HTERT RPE-1 (cell line): ENCODE measurements around the gene PLTP.
"Not testable (repeated sequence)": the region's sequence is repeated elsewhere in the genome, so short reads cannot be mapped to it uniquely, and the experiment has no call there.

Experiments
- in situ Hi-C: fragments of 300-500 bp; cut with MboI; formaldehyde crosslinking; loops from 4 replicates; pipeline ENCODE4 v1.14.3; 2020; ENCODE audit warnings: low sequenced_read_pairs

PLTP gene, protein sequence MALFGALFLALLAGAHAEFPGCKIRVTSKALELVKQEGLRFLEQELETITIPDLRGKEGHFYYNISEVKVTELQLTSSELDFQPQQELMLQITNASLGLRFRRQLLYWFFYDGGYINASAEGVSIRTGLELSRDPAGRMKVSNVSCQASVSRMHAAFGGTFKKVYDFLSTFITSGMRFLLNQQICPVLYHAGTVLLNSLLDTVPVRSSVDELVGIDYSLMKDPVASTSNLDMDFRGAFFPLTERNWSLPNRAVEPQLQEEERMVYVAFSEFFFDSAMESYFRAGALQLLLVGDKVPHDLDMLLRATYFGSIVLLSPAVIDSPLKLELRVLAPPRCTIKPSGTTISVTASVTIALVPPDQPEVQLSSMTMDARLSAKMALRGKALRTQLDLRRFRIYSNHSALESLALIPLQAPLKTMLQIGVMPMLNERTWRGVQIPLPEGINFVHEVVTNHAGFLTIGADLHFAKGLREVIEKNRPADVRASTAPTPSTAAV

DNA sequence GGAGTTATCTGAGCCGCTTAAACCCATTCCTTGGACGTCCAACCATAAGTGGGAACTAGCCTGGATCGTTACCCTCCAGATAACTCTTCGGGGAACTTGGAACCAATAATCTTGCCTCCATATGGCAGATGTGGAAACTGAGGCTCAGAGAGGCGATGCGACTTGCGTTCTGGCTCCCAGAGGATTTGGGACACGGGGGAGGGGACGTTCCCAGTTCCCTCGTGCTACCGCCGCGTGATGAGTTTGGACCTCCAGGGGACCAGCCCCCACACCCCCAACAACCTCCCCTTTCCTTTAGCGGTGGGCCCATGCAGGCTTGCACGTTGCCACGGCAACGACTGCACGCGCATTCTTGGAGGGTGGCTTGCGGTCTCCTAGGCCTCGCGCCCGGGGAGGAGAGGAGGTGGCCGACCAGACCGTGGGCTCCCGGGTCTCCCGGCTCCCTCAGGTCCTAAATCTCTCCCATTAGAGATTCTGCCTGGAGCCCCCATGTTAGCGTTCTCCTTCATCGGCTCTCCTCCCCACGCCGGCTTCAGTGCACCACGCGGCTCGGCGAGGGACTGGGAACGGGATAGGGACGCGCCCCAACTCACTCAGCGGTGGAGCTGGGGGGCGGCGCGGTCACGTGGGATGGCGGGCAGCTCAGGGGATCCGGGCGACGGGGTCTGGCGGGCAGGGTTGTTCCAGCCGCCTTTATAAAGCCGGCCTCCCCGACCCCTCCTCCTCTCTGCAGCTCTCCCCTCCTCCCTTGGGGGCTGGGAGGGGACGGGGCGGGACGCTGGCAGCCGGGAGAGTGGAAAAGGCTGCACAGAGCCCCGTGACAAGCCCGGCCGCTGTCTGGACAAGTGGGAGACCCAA lies at the start of gene PLTP:
Gene PLTP, minus strand, starts transcription at position 670 of the 858 bp plus-strand sequence. CDS start 703 bp downstream, outside the sequence.
- in situ Hi-C loops: no loop called here

DNA sequence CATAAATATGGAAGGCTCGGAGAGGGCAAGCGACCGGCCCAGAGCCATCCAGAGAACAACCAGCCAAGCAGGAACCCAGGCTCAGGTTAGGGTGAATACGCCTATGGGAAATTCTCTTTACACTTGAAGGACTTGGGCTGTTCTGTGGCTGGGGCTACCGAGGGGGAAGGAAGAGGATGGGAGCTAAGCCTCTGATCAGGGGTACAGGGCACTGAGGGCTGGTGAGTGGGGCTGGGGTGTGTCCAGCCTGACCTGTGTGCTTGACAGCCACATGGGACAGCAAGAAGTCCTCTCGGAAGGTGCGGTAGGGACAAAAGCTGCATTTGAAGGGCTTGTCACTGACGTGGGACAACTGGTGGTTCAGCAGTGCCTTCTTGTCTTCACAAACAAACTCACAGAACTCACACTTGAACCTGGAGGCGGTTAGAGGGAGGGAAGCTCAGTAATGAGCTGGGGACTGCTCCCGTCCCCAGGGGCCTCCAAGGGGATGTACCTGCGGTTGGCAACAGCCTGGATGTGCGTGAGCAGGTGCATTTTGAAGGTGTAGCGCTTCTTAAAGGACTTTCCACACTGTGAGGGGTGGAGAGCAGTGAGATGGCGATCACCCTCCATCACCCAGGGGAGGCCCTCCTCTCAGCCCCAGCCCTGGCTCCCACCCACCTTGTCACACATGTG lies 48.1 kb upstream of the PLTP start:
- in situ Hi-C loops: no loop called here

DNA sequence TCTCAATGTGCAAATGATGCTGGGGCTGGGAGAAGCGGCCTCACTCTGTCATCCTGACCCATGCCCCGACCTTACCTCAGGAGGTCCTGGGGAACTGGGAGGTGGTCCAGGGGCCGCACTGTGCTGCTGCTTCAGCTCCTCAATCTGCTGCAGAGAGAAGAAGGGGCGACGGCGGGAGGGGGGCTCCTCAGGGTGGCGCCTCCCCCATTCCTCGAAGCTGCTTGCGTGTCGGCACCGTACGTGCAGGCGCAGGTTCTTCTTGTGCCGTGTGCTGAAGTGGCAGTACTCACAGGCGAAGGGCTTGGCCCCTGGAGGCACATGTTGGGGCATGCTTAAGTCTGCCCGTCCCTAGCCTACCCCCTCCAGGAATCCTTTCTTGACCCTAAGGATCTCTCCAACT lies 47.2 kb upstream of the PLTP start:
- in situ Hi-C loops: no loop called here

DNA sequence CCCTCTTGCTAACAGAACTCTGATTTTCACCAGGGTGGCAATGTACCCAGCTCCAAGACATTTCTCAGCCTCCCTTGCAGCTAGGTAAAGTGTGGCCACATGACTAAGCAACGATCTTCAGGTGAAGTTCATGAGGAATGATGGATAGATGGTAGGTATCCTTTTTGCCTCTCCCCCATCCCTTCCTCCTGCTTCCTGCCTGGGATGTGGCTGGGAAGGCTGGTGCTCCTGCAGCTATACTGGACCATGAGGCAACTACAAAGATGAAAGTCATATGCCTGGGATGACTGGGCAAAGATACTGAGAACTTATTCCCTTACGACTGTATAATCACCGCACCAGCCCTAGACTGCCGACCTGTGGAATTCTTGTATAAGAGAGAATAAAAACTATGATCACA lies 46.6 kb upstream of the PLTP start:
- in situ Hi-C loops: no loop called here

DNA sequence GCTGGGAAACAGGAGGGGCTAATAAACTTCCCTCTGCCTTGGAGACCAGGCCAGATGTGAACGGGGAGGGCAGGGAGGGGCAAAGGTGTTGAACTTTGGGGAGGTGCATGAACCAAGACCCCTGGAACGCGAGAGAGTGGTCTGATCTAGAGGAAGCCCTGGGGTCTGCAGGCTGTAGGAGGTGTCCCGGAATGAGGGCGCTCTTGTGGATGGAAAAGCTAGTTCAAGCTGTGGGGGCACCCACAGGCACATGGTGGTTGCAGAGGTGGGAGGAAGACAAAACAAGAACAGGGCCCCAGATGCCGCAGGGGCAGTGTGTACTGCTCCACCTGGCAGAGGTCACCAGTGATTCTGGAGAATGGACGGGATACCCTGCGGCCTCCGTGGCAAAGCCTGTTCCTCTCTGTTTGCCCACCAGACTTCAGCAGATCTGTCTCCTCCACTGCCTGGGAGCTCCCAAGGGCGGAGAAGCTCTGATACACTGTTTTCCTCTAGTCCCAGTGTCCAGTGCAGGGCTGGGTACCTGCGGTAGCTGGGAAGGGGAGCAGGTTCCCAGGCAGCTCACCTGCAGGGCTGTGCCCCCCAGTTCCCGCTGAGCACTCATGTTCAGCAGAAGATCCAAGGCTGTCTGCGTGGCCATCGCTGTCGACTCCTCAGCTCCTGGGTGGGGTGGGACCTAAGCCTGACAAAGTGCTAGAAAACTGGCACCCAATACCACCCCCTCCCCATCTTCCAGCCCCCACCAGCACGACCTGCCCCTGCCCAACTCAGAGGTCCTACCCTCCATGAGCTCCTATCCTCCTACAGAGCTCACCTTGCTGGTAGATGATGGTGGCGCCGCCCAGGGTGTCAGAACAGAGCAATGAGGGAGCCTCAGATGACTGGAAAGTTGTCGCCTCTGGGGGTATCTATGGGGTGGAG lies 45.3 kb upstream of the PLTP start:
- in situ Hi-C loops: no loop called here

DNA sequence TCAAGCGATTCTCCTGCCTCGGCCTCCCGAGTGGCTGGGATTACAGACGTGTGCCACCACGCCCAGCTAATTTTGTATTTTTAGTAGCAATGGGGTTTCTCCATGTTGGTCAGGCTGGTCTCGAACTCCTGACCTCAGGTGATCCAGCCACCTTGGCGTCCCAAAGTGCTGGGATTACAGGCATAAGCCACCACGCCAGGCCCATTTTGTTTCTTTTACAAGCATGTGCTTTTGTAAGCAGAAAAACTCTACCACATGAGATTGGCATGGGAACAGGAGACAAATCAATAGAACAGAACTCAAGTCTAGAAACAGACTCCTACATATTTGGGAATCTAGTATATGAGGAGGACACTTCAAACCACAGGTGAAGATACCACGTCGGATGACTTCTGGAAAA lies 44.4 kb upstream of the PLTP start:
- in situ Hi-C loops: not testable (repeated sequence)

DNA sequence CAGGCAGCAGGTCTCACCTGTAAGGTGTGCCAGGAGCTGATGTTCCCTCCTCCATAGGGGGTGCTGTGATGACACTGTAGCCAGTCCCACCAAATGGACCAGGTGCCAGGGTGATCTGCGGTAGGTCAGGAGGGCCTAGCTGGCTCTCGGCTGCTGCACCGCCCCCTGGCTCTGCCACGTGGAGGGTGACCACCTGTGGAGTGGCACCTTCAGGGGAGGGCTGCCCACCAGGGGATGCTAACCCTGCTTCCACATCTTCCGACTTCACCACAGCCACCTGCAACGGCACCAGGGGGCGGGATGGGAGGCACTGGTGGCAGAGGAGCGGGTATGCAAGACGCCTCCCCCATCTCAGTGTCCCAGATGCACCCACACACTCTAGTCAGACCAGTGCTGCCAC lies 41.7 kb upstream of the PLTP start:
- in situ Hi-C loops: no loop called here

DNA sequence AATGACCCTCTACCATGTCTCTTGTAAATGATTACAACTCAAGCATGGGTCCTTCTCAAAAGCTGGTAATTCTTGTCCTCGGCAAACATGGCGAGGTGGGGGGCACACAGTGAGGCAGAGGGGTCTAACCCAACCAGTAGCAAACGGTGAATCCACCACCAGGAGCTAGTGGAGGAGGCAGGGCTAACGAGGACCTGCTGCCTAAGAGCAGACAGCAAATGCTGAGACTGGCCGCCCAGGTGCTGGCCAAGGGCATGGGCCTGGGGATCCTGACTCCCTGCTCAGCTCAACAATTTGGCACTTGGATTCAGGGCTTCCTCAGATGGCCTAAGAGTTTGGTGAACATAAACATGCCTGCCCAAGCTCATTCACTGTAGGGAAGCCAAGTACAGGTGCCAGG lies 40.9 kb upstream of the PLTP start:
- in situ Hi-C loops: no loop called here

DNA sequence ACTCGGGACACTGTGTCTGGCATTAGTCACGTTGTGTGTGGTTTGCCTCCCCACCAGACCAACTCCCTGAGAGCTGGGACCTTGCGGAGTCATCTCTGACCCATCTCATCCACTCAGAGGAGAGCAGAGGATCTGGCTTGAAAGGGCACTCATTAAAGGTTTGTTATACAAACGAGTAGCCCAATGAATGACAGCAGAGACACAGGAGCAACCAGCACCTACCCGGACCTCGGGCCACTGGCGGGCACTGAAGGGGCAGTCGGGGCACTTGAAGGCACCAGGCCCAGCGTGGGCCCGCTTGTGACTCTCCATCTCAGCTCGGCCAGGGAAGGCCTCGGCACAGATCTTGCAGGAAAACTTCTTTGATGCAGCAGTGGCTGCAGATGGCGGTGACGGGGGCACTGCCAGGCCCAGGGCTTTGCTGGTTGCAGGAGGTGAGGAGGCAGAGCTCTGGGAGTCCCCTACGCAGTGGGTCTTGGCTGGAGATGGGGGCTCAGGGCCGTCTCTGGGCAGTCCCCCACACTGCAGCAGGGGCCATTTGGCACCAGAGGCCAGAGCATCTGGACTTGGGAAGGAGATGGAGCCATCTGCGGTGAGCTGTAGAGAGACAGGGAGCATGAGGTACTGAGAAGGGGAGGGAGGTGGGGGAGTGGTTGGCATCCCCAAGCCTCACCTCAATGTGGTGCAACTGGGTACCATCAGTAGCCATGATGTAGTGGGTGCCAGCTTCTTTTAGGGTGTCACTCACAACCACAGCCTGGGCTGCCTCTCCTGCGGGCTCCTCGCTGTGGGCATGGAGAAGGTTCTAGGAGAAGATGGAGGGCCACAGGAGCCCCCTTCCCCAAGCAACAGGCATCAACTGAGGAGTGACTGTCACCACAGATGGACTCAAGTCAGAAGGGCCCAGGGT lies 40.2 kb upstream of the PLTP start:
- in situ Hi-C loops: no loop called here

DNA sequence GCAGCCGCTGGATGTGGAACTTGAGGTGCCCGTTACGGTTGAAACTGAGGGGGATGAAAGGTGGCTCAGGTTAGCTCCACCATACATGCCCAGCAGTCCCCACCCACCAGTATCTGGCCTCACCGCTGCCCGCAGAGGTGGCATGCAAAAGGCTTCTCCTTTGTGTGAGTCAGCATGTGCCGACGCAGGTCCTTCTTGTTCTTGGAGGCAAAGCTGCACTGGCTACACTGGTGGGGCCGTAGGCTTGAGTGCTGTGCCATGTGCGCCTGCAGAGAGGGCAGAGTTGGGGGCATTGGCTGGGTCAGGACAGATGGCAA lies 38.3 kb upstream of the PLTP start:
- in situ Hi-C loops: no loop called here

DNA sequence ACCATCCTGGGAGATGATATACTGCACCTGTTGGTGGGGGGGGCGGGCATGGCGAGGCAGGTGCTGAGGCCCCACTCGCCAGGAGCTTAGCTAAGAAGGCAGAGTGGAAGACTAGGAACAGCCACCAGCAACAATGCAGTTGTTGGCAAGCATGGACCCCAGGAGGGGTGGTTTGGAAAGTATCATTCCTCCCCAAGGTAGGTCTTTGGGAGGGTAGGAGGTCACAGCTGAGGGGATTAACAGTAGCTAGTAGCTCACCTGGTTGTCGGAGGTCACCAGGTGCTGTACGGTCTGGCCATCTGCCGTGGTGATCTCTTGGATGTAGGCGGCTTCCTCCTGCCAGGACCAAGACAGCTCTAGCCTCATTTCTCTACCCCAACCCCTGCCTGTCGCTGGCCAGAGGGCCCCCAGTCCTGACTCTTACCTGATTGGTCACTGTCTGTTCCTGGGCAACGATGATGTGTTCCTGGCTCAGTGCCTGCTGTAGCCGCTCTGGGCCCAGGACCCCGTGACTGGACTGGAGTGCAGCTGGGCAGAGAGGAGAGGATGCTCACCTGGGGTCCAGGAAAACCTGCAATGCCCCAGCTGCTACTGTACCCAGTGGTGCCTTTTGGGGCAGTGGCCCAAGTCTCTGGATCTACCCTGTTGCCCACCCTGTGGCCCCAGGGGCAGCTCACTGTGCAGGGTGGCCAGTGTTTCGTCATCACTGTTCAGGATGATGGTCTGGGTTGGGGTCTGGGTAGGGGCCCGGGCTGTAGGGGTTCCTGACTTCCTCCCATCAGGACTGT lies 37.8 kb upstream of the PLTP start:
- in situ Hi-C loops: no loop called here

DNA sequence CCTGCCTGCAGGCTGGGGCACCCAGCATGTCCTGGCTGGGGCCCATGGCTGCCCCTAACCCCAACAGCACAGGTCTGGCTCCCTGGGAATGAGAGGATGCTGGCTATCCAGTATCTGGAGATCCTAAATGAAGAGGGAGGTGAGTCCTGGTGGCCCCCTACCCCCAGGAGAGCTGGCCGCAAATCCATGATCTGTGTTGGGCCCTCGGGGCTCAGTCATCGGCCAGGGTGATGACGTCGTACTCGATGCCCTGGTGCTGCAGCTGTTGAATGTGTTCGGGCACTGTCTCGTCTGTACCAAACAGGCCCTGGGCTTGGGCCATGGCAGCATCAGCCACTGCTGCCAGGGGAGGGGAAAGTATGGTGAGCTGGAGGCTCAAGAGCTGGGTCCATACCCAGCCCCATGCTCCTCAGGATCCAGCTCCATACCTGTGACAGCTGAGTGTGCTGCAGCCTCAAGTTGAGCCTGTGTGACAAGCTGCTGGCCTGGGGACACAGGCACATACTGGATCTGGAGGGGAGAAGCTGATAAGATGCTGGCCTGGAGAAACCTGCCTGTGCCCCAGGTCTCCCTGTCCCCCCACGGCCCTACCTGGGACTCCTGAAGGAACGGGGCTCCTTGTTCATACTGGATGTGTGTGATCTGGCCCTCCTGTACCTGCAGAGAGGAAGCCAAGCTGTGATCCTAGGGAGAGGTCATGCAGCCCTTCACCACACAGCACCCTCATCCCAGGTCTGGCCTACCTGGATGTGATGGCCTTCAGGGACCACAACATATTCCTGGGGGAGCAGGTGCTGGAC lies 37.0 kb upstream of the PLTP start:
- in situ Hi-C loops: no loop called here

DNA sequence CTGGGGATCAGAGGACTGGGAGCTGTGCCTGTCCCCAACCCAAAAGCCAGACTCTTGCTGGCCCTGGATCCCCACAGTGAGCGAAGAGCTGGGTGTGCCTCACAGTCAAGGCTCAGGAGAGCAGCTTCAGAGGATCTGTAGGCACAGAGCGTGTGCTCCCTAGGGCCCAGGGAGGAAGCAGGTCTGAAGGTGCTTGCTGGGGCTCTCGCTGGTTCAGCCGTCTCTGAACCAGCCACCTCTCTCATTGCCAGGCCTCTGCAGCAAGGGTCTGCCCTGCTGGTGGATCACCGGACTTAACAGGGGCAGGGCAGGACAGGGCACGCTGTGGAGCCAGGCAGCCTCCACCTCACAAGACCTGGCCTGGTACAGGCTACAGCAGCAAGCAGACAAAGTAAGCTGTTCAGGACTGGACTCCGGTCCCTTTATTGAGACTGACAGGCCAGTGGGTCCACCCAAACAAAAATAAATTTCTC lies 36.3 kb upstream of the PLTP start:
- in situ Hi-C loops: no loop called here

DNA sequence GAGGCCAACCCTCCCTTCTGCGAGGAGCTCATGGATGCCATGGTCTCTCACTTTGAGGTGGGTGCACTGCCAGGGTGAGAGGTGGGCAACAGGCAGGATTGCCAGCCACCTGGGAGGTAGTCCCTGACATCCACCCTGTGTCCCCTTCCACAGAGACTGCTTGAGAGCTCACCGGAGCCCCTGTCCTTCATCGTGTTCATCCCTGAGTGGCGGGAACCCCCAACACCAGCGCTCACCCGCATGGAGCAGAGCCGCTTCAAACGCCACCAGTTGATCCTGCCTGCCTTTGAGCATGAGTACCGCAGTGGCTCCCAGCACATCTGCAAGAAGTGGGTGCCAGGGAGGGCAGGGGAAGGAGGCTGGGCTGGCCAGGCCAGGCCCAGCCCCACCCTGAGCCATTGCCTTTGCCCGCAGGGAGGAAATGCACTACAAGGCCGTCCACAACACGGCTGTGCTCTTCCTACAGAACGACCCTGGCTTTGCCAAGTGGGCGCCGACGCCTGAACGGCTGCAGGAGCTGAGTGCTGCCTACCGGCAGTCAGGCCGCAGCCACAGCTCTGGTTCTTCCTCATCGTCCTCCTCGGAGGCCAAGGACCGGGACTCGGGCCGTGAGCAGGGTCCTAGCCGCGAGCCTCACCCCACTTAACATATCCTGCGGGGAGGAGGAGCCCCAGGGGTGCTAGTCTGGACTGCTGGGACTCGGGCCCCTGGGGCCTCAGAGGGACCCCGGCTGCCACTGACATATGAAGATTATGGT lies 35.3 kb upstream of the PLTP start:
- in situ Hi-C loops: no loop called here

DNA sequence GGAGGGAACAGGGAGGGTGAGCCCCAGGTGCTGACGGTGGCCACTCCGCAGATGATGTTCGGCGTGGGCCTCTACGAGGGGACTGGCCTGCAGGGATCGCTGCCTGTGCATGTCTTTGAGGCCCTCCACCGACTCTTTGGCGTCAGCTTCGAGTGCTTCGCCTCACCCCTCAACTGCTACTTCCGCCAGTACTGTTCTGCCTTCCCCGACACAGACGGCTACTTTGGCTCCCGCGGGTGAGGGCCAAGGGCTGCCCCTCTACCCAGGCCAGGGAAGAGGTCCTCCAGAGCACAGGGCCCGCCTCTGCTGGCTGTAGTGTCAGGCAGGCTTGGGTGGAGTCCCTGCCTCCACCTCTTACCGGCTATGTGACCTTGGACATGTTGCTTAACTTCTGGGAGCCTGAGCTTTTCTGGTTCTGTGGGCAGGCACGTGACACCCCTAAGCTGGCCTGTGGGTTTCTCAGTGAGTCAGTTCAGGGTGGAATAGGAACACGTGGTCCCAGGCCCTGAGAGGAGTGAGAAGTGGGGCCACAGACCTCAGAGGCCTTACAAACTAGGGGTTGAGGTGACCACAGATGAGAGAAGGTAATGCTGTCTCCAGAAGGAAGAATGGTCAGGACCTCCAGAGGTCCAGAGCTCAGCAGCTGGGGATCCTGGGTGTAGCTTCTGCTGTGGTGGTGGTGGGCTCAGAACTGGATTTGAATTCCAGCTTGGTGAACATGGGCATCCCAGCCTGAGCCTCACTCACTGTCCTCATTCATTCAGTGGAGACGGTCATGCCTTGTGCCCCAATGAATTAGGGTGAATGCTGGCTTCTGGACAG lies 34.4 kb upstream of the PLTP start:
- in situ Hi-C loops: no loop called here

DNA sequence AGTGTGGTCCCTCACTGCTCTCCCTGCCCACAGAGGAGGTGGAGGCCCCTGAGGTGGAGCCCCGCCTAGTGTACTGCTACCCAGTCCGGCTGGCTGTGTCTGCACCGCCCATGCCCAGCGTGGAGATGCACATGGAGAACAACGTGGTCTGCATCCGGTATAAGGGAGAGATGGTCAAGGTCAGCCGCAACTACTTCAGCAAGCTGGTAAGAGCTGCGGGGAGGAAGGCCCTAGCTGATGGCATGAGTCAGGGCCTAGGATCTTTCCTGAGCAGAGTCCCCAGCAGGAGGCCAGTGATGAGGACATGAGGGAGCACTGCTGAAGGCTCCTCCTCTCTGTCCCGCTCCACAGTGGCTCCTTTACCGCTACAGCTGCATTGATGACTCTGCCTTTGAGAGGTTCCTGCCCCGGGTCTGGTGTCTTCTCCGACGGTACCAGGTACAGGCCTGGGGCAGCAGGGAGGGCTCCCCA lies 33.8 kb upstream of the PLTP start:
- in situ Hi-C loops: no loop called here
